Brain microvascular endothelial cell (primary cell): ENCODE results near the gene SPTBN5.
A peak's percentile ranks its signal among the peaks of the same experiment; 100 is the strongest.

Source experiments
- DNase-seq: peaks from one replicate; pipeline ENCODE4 v3.0.0-alpha.2; 2020
- H3K27ac ChIP-seq: fragments of 250-450 bp; sonication (Bioruptor Pico); 2 replicates; pipeline ENCODE4 v1.5.1; 2020; ENCODE audit warnings: mild to moderate bottlenecking, moderate library complexity
- H3K27me3 ChIP-seq: fragments of 250-450 bp; sonication (Bioruptor Pico); replicated peaks from 2 replicates; pipeline ENCODE4 v1.5.1; 2020; ENCODE audit warnings: mild to moderate bottlenecking
- H3K36me3 ChIP-seq: fragments of 250-450 bp; sonication (Bioruptor Pico); replicated peaks from 2 replicates; pipeline ENCODE4 v1.5.1; 2020; ENCODE audit warnings: mild to moderate bottlenecking
- H3K4me3 ChIP-seq: 2 replicates; pipeline ENCODE4 v1.5.1; 2011; ENCODE audit warnings: low read depth, mild to moderate bottlenecking, control low read depth, low read length, moderate library complexity
- in situ Hi-C: cut with HindIII; loops from 2 replicates; pipeline ENCODE4 v1.10.0; 2017; ENCODE audit warnings: low sequenced_read_pairs, low pct_ligation_motif_present
- TF ChIP-seq, protein P1 (sequence below): IDR thresholded peaks from 2 replicates; pipeline ENCODE4 v1.5.1; 2011; ENCODE audit warnings: low read depth, mild to moderate bottlenecking, moderate library complexity, low read length, control low read depth, inconsistent platforms; ENCODE audit errors: missing control alignments

The SPTBN5 gene

DNA sequence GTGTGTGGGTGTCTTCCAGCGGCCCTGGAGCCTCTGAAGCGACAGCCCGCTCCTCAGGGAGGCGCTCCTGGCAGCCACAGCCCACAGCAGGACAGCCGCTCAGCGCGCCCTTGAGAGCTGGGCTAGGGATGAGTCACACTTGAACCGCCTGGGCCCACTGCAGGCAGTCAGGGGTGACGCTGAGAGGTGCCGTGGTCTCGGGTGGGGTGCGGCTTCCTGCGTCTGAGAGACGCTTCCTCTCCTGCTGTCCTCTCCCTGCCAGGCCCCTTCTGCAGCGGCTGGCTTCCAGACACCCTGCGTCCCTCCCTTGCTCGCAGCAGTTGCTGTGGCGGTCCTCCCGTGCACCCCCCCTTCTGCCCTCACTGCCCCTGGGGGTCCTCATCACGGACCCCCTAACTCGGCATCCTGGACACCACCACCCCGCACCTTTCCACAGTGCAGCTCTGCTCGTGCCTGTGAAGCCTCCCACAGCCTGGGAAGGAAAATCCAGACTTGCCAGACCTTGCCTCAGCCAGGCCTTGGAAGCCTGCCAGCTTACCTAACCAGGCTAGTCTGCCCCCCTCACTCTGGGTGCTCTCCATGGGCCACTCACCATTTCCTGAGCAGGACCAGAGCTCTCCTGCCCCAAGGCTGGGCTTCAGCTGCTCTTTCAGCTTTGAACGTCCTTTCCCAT is 1.1 kb upstream of the SPTBN5 start:
- TF ChIP-seq, protein P1, sequence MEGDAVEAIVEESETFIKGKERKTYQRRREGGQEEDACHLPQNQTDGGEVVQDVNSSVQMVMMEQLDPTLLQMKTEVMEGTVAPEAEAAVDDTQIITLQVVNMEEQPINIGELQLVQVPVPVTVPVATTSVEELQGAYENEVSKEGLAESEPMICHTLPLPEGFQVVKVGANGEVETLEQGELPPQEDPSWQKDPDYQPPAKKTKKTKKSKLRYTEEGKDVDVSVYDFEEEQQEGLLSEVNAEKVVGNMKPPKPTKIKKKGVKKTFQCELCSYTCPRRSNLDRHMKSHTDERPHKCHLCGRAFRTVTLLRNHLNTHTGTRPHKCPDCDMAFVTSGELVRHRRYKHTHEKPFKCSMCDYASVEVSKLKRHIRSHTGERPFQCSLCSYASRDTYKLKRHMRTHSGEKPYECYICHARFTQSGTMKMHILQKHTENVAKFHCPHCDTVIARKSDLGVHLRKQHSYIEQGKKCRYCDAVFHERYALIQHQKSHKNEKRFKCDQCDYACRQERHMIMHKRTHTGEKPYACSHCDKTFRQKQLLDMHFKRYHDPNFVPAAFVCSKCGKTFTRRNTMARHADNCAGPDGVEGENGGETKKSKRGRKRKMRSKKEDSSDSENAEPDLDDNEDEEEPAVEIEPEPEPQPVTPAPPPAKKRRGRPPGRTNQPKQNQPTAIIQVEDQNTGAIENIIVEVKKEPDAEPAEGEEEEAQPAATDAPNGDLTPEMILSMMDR, result peak; percentile 47
- Histone ChIP-seq H3K36me3 (peaks cover 7% of the 10 kb centered on the region), H3K4me3 (peak overlapping the region; percentile 24), H3K27ac (no peak overlapping the region), H3K27me3 (no peaks in the 10 kb centered on the region)
- in situ Hi-C loops, result no loop called here
- peak; percentile 72 for DNase-seq

DNA sequence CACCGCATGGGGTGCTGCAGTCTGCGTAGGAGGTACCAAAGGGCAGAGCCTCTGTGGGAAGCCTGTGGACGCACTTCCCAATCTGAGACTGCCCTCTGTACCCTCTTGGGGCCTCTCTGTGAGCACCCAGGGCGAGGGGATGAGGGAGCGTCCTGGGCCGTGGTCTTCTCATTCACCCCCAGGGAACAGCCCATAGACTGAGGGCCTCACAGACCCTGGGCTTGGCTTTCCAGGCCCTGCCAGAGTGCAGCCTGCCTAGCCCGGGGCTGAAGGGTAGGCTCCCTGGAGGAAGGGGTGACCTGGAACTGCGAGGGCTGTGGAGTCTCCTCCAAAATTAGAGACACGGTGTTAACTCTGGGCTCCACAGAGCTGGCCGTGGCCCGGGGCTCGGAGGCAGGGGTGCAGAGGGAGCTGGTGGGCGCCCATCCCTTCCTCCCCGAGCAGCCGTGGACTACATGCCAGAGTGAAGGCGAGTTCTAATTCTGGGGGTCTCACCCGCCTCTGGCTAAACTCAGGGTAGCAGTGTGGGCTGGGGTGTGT is 468 bp upstream of the SPTBN5 start:
- TF ChIP-seq, protein P1, result no peak
- DNase-seq, result no peak
- H3K36me3 ChIP-seq, result peaks cover 4% of the 10 kb centered on the region
- in situ Hi-C loops, result no loop called here
- no peak overlapping the region for H3K4me3 ChIP-seq
- no peak overlapping the region for H3K27ac ChIP-seq
- H3K27me3 ChIP-seq, result no peaks in the 10 kb centered on the region

DNA sequence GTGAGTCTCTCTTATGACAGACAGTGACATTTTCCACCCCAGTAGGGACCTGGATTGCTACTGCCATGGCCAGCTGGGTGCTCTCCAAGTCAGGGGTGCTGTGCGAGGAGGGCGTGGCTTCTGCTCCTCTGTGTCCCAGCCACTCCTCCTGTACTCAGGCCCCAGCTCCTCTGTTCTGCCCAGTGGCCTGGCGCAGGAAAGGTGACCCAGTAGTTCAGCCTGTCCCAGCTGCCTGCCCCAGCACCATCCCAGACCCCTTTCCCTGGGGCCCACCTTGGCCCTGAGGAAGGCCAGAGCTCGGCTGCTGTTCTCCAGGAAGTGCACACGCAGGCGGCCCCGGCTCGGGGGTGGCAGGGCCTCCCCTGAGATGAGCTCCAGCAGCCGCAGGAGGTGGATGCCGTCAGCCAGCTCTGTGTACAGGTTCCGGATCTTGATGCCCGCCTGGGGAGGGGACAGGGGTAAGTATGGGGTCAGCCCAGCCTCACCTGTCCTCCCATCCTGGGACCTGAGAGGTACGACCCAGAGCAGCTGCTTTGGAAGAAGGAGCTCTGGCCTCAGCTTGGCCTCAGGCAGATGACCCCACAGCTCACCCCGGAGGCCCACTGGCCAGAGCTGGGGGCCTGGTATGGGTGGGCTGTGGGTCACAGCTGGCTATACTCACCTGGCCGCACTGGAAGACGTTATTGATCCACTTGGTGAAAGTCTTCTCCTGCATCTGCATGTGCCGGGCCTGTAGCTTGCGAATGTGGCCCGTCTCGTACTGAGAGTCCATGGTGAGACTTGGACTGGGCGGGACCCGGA is 1.0 kb downstream of the SPTBN5 start:
- no peak for DNase-seq
- no peak overlapping the region for H3K27ac ChIP-seq
- no peaks in the 10 kb centered on the region for H3K27me3 ChIP-seq
- no peaks in the 10 kb centered on the region for H3K36me3 ChIP-seq
- no peak overlapping the region for H3K4me3 ChIP-seq
- in situ Hi-C loops, result no loop called here
- TF ChIP-seq, protein P1, result no peak

DNA sequence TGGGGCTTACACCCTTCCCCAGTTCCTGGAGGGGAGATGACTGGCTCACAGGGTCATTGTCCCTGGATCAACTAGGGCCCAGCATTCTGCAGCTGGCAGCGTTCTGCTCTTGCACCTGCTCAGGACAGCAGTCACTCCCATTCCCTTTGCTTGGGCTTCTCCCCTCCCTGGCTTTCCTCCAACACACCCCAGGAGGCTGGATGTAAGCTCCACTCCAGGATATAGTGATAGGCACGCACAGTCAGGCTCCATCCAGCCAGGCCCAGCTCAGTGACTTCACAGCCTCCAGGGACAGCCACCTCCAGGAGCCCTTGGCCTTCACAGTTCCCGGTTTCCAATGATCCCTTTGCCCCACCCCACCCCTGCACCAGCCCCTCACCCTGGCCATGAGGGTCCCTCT is 1.9 kb downstream of the SPTBN5 start:
- in situ Hi-C loops, result no loop called here
- TF ChIP-seq, protein P1, result no peak
- no peak overlapping the region for H3K27ac ChIP-seq
- no peak overlapping the region for H3K4me3 ChIP-seq
- H3K27me3 ChIP-seq, result no peaks in the 10 kb centered on the region
- H3K36me3 ChIP-seq, result no peaks in the 10 kb centered on the region
- DNase-seq, result no peak

DNA sequence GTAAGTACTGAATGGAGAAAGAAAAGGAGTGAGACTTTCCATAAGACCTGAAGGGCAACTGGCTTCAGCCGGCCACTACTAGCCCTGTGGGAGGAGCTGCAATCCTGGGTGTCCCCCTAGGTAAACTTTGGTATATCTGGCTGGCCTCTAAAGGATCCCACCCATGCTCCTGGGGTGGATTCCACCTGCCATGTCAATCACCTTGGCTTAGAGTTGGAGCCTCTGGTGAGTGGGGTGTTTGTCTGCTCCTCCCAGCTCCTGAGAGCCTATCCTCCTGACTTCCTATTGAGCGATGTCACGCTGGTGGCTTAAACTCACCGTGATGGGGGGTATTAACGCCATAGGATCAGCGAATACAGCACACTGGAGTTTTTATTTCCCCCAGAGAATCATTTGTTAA is 2.6 kb downstream of the SPTBN5 start:
- in situ Hi-C loops, result no loop called here
- Histone ChIP-seq H3K36me3 (no peaks in the 10 kb centered on the region), H3K27ac (no peak overlapping the region), H3K4me3 (no peak overlapping the region), H3K27me3 (no peaks in the 10 kb centered on the region)
- no peak for DNase-seq
- TF ChIP-seq, protein P1, result no peak
